Activated B cell treated with CpG ODN at 0.5 μM for 24 hours (primary cell): ENCODE measurements around the gene WDR45B. TPM values are rescaled to one million over a fixed set of nuclear protein-coding genes. Genes with fewer than 3 reads are reported as not detected.

ENCODE experiments used
- ATAC-seq: fragments of 200-7000 bp; cut with Tn5 transposase; one replicate; pipeline ENCODE4 v1.10.0; 2021; ENCODE audit warnings: low read depth, mild to moderate bottlenecking, moderate library complexity
- CTCF ChIA-PET: fragments of 350-600 bp; sonication (Branson Sonifier 250); formaldehyde crosslinking; loops from one replicate; lab custom pipeline; 2021; ENCODE audit warnings: antibody characterized with exemption; lab: Charles Lee
- POLR2A ChIA-PET: fragments of 350-600 bp; sonication (Branson Sonifier 250); formaldehyde crosslinking; loops from one replicate; lab custom pipeline; 2021; ENCODE audit warnings: antibody characterized with exemption; lab: Charles Lee
- DNase-seq: peaks from one replicate; pipeline ENCODE4 v3.0.0; 2022
- H3K27ac Mint-ChIP-seq: one replicate; pipeline ENCODE4 v1.8.0; 2020; ENCODE audit warnings: mixed read lengths
- H3K27me3 Mint-ChIP-seq: one replicate; pipeline ENCODE4 v1.8.0; 2021; ENCODE audit warnings: mixed read lengths
- H3K36me3 Mint-ChIP-seq: one replicate; pipeline ENCODE4 v1.8.0; 2021; ENCODE audit warnings: low read depth, mixed read lengths
- H3K4me1 Mint-ChIP-seq: one replicate; pipeline ENCODE4 v1.8.0; 2021; ENCODE audit warnings: mixed read lengths
- H3K4me3 Mint-ChIP-seq: one replicate; pipeline ENCODE4 v1.8.0; 2020; ENCODE audit warnings: mild to moderate bottlenecking, mixed read lengths
- H3K9me3 Mint-ChIP-seq: one replicate; pipeline ENCODE4 v1.8.0; 2020; ENCODE audit warnings: mixed read lengths
- intact Hi-C: fragments of 100-400 bp; cut with micrococcal nuclease; formaldehyde crosslinking; loops from one replicate; pipeline ENCODE4 v1.15.1; 2024
- total RNA-seq: library from RNA; stranded (reverse); gene quantifications from 2 replicates; pipeline ENCODE4 v1.2.3, GENCODE V29; 2022
- TF ChIP-seq, protein P1 (sequence below): fragments of 200-600 bp; IDR thresholded peaks from one replicate; pipeline ENCODE4 v1.8.0; 2022; ENCODE audit warnings: antibody characterized with exemption, mild to moderate bottlenecking

Gene WDR45B
- total RNA-seq, 1 donor from 2014 or later = 51.2 TPM

DNA sequence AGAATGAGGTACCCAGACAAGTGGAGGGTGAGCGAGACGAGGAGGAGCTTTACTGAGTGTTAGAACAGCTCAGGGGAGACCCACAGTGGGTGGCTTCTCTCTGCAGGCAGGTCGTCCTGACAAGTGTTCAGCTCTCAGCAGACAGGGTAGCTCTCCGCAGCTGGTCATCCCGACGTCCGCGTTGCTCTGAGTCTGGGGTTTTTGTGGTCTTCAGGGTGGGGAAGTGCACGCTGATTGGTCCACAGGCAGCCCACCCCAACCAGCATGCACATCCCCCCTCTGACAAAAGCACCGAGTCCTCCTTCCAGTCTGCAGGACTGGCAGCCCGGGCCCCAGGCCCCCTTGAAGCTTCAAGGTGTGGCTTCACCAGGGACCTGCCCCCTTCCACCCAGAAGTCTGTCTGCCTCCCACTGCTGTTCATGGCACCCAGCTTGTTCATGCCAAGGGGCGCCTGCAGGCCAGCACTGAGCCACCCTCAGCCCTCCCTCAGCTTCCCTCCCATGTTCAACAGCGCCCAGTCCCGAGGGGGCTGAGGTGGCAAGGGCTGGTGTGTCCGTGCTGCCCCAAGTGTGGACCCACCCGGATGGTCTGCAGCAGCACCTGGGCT lies 19.9 kb upstream of the WDR45B start:
- no peak overlapping the region for H3K27ac Mint-ChIP-seq
- intact Hi-C loops = loop anchor here (1.0 kb wide), 1 partner anchor 107 kb away; no protein-coding TSS in a partner anchor
- ATAC-seq = no peak
- ChIA-PET CTCF (interaction anchor here (0.7 to 1.7 kb wide), 6 partner anchors 94 to 217 kb away, joined by 3 to 5 read pairs (median 4); no protein-coding TSS in a partner anchor), POLR2A (no interaction called here)
- DNase-seq = no peak
- no peak overlapping the region for H3K4me3 Mint-ChIP-seq
- TF ChIP-seq, protein P1, sequence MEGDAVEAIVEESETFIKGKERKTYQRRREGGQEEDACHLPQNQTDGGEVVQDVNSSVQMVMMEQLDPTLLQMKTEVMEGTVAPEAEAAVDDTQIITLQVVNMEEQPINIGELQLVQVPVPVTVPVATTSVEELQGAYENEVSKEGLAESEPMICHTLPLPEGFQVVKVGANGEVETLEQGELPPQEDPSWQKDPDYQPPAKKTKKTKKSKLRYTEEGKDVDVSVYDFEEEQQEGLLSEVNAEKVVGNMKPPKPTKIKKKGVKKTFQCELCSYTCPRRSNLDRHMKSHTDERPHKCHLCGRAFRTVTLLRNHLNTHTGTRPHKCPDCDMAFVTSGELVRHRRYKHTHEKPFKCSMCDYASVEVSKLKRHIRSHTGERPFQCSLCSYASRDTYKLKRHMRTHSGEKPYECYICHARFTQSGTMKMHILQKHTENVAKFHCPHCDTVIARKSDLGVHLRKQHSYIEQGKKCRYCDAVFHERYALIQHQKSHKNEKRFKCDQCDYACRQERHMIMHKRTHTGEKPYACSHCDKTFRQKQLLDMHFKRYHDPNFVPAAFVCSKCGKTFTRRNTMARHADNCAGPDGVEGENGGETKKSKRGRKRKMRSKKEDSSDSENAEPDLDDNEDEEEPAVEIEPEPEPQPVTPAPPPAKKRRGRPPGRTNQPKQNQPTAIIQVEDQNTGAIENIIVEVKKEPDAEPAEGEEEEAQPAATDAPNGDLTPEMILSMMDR = no peak
- H3K27me3 Mint-ChIP-seq = peaks cover 2% of the 10 kb centered on the region
- peaks cover 6% of the 10 kb centered on the region for H3K4me1 Mint-ChIP-seq
- no peaks in the 10 kb centered on the region for H3K36me3 Mint-ChIP-seq
- no peaks in the 10 kb centered on the region for H3K9me3 Mint-ChIP-seq

GRCh38 chr17:82667668-82668000 lies 19.4 kb upstream of the WDR45B start:
- Mint-ChIP-seq H3K9me3 (no peaks in the 10 kb centered on the region), H3K27me3 (peaks cover 2% of the 10 kb centered on the region), H3K27ac (no peak overlapping the region), H3K4me3 (no peak overlapping the region), H3K4me1 (peaks cover 6% of the 10 kb centered on the region), H3K36me3 (no peaks in the 10 kb centered on the region)
- ATAC-seq (no peak), DNase-seq (no peak)
- ChIA-PET POLR2A (no interaction called here), CTCF (interaction anchor here (1.0 kb wide), 1 partner anchor 100 kb away, joined by 3 read pairs; no protein-coding TSS in a partner anchor)
- intact Hi-C loops = no loop called here
- TF ChIP-seq, protein P1 = no peak

DNA sequence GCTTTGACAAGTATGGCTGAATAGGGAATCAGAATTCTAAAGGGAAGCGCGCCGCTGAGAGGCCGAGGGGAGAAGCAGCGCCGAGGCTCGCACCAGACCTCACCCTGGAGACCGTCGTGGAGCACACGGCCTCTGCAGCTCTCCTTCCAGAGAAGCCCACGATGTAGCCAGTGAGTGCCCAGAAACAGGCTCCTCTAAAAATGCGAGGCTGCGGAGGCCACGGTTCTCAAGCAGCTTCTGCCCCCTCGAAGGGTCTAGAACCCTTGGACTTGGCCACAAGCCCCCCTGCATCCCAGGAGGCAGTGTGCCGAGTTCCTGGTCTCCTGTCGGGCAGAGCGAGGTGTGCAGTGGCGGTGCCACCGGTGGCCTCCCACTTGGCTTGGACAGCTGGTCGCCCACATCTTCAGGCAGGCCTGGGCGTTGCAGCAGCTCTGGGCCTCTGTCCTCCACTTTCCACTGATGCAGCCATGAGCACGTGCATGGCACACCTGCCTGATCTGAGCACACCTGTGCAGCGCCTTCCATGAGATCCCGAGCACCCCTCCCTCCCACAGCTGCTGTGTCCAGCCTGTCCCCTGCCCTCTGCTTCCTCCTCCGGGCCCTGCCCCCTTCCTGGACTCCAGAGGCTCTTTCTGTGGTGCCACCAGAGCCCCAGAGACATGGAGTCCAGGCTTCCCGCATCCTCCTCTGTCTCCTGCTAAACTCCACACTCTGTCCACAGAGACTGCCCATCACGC lies 18.9 kb upstream of the WDR45B start:
- Mint-ChIP-seq H3K27me3 (peaks cover 2% of the 10 kb centered on the region), H3K27ac (no peak overlapping the region), H3K4me1 (peaks cover 6% of the 10 kb centered on the region), H3K9me3 (no peaks in the 10 kb centered on the region), H3K36me3 (no peaks in the 10 kb centered on the region), H3K4me3 (no peak overlapping the region)
- intact Hi-C loops = no loop called here
- DNase-seq = no peak
- ChIA-PET POLR2A (no interaction called here), CTCF (interaction anchor here (1.0 kb wide), 1 partner anchor 101 kb away, joined by 3 read pairs; no protein-coding TSS in a partner anchor)
- ATAC-seq = no peak
- TF ChIP-seq, protein P1 = no peak

GRCh38 chr17:82665891-82666290 lies 17.6 kb upstream of the WDR45B start:
- CTCF ChIA-PET = no interaction called here

More at GRCh38 chr17:82665891-82666290, 17.6 kb upstream of the WDR45B start:
- POLR2A ChIA-PET = interaction anchor here (0.9 kb wide), 1 partner anchor 327 kb away, joined by 3 read pairs; no protein-coding TSS in a partner anchor
- Mint-ChIP-seq H3K4me1 (peaks cover 6% of the 10 kb centered on the region), H3K27me3 (peaks cover 2% of the 10 kb centered on the region), H3K36me3 (no peaks in the 10 kb centered on the region), H3K27ac (no peak overlapping the region), H3K9me3 (no peaks in the 10 kb centered on the region), H3K4me3 (no peak overlapping the region)
- no peak for ATAC-seq
- intact Hi-C loops = no loop called here
- no peak for DNase-seq
- TF ChIP-seq, protein P1 = no peak
